Endothelial cell of umbilical vein (primary cell): ENCODE data around the gene DOCK4. TPM values are rescaled to one million over a fixed set of nuclear protein-coding genes. Genes with fewer than 3 reads are reported as not detected.

Source experiments
- BruUV-seq: library from RNA; stranded (reverse); fragments of 400-500 nt; replicated peaks from 2 replicates; lab custom pipeline; 2021; lab: Mats Ljungman, UMichigan
- CTCF ChIA-PET: fragments of 300-600, 350-600 bp; sonication (Branson Sonifier 250); formaldehyde crosslinking; loops from one replicate; lab custom pipeline; 2021; ENCODE audit warnings: antibody characterized with exemption, inconsistent platforms; lab: Charles Lee
- POLR2A ChIA-PET: fragments of 300-600, 350-600 bp; sonication (Branson Sonifier 250); formaldehyde crosslinking; loops from one replicate; lab custom pipeline; 2021; ENCODE audit warnings: antibody characterized with exemption, inconsistent platforms; lab: Charles Lee
- DNase-seq: peaks from one replicate; pipeline ENCODE4 v3.0.0-alpha.2; 2011; ENCODE audit warnings: low read depth, low spot score
- FAIRE-seq: peaks from 2 replicates; lab custom pipeline; 2011; peaks lifted over from hg19 to GRCh38; lab: Jason Lieb, UNC
- H2AFZ ChIP-seq: 2 replicates; pipeline ENCODE4 v1.6.0; 2012; ENCODE audit warnings: low read depth, low read length, control low read depth, inconsistent platforms
- H3K27ac ChIP-seq: 2 replicates; pipeline ENCODE4 v1.5.1; 2011; ENCODE audit warnings: low read depth, mild to moderate bottlenecking, control low read depth, low read length, moderate library complexity; ENCODE audit not compliant: insufficient read depth
- H3K27me3 ChIP-seq, 2 experiments: 2 replicates each; pipeline versions ENCODE4 v1.6.0 to v1.6.1; 2011; ENCODE audit warnings: low read length in 2 of 2, mixed read lengths in 1 of 2; ENCODE audit not compliant: control insufficient read depth in 2 of 2, insufficient read depth in 2 of 2
- H3K36me3 ChIP-seq, 2 experiments: 2 replicates in 1 of 2; 3 replicates in 1 of 2; pipeline ENCODE4 v1.5.1; 2011; ENCODE audit warnings: low read length in 2 of 2, mild to moderate bottlenecking in 1 of 2, moderate library complexity in 1 of 2; ENCODE audit not compliant: control insufficient read depth in 2 of 2, insufficient read depth in 2 of 2; ENCODE audit errors: extremely low read depth in 1 of 2
- H3K4me1 ChIP-seq: 3 replicates; pipeline ENCODE4 v1.5.1; 2011; ENCODE audit warnings: mild to moderate bottlenecking, low read length; ENCODE audit not compliant: control insufficient read depth, insufficient read depth; ENCODE audit errors: extremely low read depth
- H3K4me2 ChIP-seq: 2 replicates; pipeline ENCODE4 v1.6.1; 2011; ENCODE audit warnings: low read length, control low read depth, mixed read lengths; ENCODE audit not compliant: insufficient read depth
- H3K4me3 ChIP-seq, 3 experiments: fragments of 200-600 bp in 1 of 3; sonication (generic), shearing (Covaris generic) in 1 of 3; replicated peaks in 1 of 3; 2 replicates each; pipeline ENCODE4 v1.5.1; 2011 to 2016; ENCODE audit warnings: control low read depth in 3 of 3, low read length in 3 of 3, mild to moderate bottlenecking in 2 of 3, inconsistent platforms in 1 of 3, low read depth in 1 of 3, moderate library complexity in 1 of 3; ENCODE audit not compliant: insufficient read depth in 1 of 3
- H3K79me2 ChIP-seq: 2 replicates; pipeline ENCODE4 v1.6.0; 2012; ENCODE audit warnings: low read length, inconsistent platforms; ENCODE audit not compliant: control insufficient read depth, insufficient read depth
- H3K9ac ChIP-seq: replicated peaks from 2 replicates; pipeline ENCODE3; 2011; ENCODE audit warnings: low read length, control low read depth; ENCODE audit not compliant: insufficient read depth; ENCODE audit errors: extremely low read depth
- H3K9me1 ChIP-seq: replicated peaks from 3 replicates; pipeline ENCODE4 v1.6.0; 2011; ENCODE audit warnings: mild to moderate bottlenecking, low read length; ENCODE audit not compliant: control insufficient read depth, insufficient read depth; ENCODE audit errors: extremely low read depth
- H3K9me3 ChIP-seq: replicated peaks from 2 replicates; pipeline ENCODE4 v1.5.1; 2012; ENCODE audit warnings: low read length, inconsistent platforms; ENCODE audit not compliant: control insufficient read depth, insufficient read depth
- H4K20me1 ChIP-seq: replicated peaks from 2 replicates; pipeline ENCODE3; 2011; ENCODE audit warnings: mild to moderate bottlenecking, low read length; ENCODE audit not compliant: control insufficient read depth, insufficient read depth; ENCODE audit errors: extremely low read depth
- EZH2 ChIP-seq: IDR thresholded peaks from 2 replicates; pipeline ENCODE4 v1.6.1; 2012; ENCODE audit warnings: borderline replicate concordance, low read depth, mild to moderate bottlenecking, moderate library complexity, low read length, inconsistent platforms; ENCODE audit not compliant: severe bottlenecking
- FOS ChIP-seq: IDR thresholded peaks from 2 replicates; pipeline ENCODE4 v1.6.1; 2011; ENCODE audit warnings: mild to moderate bottlenecking, low read length, moderate library complexity, borderline replicate concordance; ENCODE audit not compliant: insufficient read depth
- GATA2 ChIP-seq: IDR thresholded peaks from 2 replicates; pipeline ENCODE4 v1.7.0; 2011; ENCODE audit warnings: low read depth, mild to moderate bottlenecking, moderate library complexity, mixed read lengths, low read length; ENCODE audit not compliant: insufficient read length, insufficient read depth
- JUN ChIP-seq: IDR thresholded peaks from 2 replicates; pipeline ENCODE4 v1.6.1; 2011; ENCODE audit warnings: borderline replicate concordance, low read depth; ENCODE audit not compliant: insufficient read length, insufficient read depth
- MYC ChIP-seq: IDR thresholded peaks from one replicate; pipeline ENCODE4 v1.6.1; 2011; ENCODE audit warnings: mild to moderate bottlenecking, low read depth, low read length
- POLR2A ChIP-seq: IDR thresholded peaks from 2 replicates; pipeline ENCODE4 v1.6.1; 2012; ENCODE audit warnings: low read depth, mild to moderate bottlenecking, control low read depth, low read length
- POLR2AphosphoS5 ChIP-seq: IDR thresholded peaks from 2 replicates; pipeline ENCODE4 v1.6.1; 2012; ENCODE audit warnings: low read depth, mild to moderate bottlenecking, control low read depth, low read length, moderate library complexity; ENCODE audit not compliant: insufficient read depth
- dilution Hi-C: fragments of 300-500 bp; cut with MboI; formaldehyde crosslinking; loops from one replicate; pipeline ENCODE4 v1.15.0; 2019; ENCODE audit warnings: low sequenced_read_pairs; ENCODE audit not compliant: extremely low pct_ligation_motif_present
- intact Hi-C: fragments of 100-400 bp; cut with micrococcal nuclease; formaldehyde crosslinking; loops from one replicate; pipeline ENCODE4 v1.10.0; 2022
- polyA plus RNA-seq, 4 experiments: library from polyadenylated mRNA; depleted of rRNA in 3 of 4; stranded (reverse) in 3 of 4; unstranded in 1 of 4; fragments of >200 nt; gene quantifications; 2 replicates each; pipeline versions ENCODE4 v1.2.1 to v1.2.3, GENCODE V29; 2011 to 2012; ENCODE audit warnings: missing spikeins in 1 of 4
- total RNA-seq: library from RNA; stranded (reverse); gene quantifications from 2 replicates; pipeline ENCODE4 v1.2.3, GENCODE V29; 2021
- TF ChIP-seq, protein P1 (sequence below), 2 donors: IDR thresholded peaks; 1 replicate in 1 of 2; 2 replicates in 1 of 2; pipeline ENCODE4 v1.5.1; 2011; ENCODE audit warnings: low read length in 2 of 2, mild to moderate bottlenecking in 2 of 2, moderate library complexity in 2 of 2, control low read depth in 1 of 2, inconsistent platforms in 1 of 2, low read depth in 1 of 2; ENCODE audit not compliant: insufficient read depth in 1 of 2; ENCODE audit errors: extremely low read depth in 1 of 2
- TF ChIP-seq, protein P2 (sequence below): IDR thresholded peaks from 2 replicates; pipeline ENCODE4 v1.6.1; 2011; ENCODE audit not compliant: insufficient read depth, insufficient read length

The DOCK4 gene
- total and polyA plus RNA-seq, 2 donors (not counting 3 experiments of a cell fraction or from before 2014, with no cell fraction given), result 47.4 to 164 TPM

DNA sequence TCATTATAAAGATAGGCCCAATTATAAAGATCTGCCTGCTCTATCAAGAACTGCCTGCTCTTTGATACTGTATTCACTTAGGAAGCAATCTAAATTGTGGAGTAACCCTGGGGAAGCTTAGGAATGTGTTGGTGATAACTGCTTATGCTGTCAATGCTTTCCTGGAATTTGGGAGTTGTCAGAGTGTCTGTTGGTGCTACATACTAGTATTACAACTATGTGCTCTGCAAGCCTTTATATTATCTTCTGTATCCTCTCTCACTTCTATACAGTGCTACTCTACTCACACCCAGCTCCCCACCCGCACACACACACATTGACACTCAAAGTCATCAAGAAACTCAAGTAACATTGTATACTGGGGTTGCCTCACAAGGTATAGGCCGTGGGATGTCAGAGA is 6.4 kb upstream of the DOCK4 start:
- no peak for FAIRE-seq
- intact Hi-C loops (no loop called here), dilution Hi-C loops (no loop called here)
- Histone ChIP-seq H2AFZ (no peak overlapping the region), H3K79me2 (peaks cover 32% of the 10 kb centered on the region), H3K4me2 (no peak overlapping the region), H3K36me3 (no peaks in the 10 kb centered on the region), H3K27me3 (no peaks in the 10 kb centered on the region), H3K9me3 (no peaks in the 10 kb centered on the region), H3K4me3 (no peak overlapping the region), H3K9ac (no peak overlapping the region), H3K9me1 (no peaks in the 10 kb centered on the region), H3K4me1 (no peaks in the 10 kb centered on the region), H4K20me1 (peaks cover 2% of the 10 kb centered on the region), H3K27ac (no peak overlapping the region)
- DNase-seq, result no peak
- POLR2A ChIA-PET, result no interaction called here
- BruUV-seq, result no TSS peak
- CTCF ChIA-PET, result interaction anchor here (0.8 kb wide), 1 partner anchor 14 kb away, joined by 3 read pairs; no protein-coding TSS in a partner anchor
- TF ChIP-seq JUN, result no peak
- no peak for TF ChIP-seq POLR2AphosphoS5
- no peak for TF ChIP-seq MYC
- TF ChIP-seq GATA2, result no peak
- TF ChIP-seq, protein P1, sequence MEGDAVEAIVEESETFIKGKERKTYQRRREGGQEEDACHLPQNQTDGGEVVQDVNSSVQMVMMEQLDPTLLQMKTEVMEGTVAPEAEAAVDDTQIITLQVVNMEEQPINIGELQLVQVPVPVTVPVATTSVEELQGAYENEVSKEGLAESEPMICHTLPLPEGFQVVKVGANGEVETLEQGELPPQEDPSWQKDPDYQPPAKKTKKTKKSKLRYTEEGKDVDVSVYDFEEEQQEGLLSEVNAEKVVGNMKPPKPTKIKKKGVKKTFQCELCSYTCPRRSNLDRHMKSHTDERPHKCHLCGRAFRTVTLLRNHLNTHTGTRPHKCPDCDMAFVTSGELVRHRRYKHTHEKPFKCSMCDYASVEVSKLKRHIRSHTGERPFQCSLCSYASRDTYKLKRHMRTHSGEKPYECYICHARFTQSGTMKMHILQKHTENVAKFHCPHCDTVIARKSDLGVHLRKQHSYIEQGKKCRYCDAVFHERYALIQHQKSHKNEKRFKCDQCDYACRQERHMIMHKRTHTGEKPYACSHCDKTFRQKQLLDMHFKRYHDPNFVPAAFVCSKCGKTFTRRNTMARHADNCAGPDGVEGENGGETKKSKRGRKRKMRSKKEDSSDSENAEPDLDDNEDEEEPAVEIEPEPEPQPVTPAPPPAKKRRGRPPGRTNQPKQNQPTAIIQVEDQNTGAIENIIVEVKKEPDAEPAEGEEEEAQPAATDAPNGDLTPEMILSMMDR (IDR thresholded peaks at IDR 0.05; ENCODE audit: extremely low read depth in 1 of 2, insufficient read depth in 1 of 2, low read depth in 1 of 2, low read length in 2 of 2), result no peak
- TF ChIP-seq POLR2A, result no peak
- TF ChIP-seq, protein P2, sequence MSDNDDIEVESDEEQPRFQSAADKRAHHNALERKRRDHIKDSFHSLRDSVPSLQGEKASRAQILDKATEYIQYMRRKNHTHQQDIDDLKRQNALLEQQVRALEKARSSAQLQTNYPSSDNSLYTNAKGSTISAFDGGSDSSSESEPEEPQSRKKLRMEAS, result no peak
- no peak for TF ChIP-seq EZH2
- TF ChIP-seq FOS, result no peak
